ENCODE results near the gene NTRK3. TPM values are rescaled to one million over a fixed set of nuclear protein-coding genes. Genes with fewer than 3 reads are reported as not detected.
A peak's percentile ranks its signal among the peaks of the same experiment; 100 is the strongest.

The NTRK3 gene
- total RNA-seq, 1 donor from 2014 or later, result 11.8 TPM

GRCh38 chr15:88029696-88030095, 226.8 kb downstream of the NTRK3 start:
- DNase-seq (ENCODE audit: low spot score), result no peak

- no peak for DNase-seq (ENCODE audit: low spot score)
Observed at GRCh38 chr15:88028024-88028423, 228.5 kb downstream of the NTRK3 start.

GRCh38 chr15:88023914-88024313, 232.6 kb downstream of the NTRK3 start:
- no peak for DNase-seq (ENCODE audit: low spot score)

GRCh38 chr15:88022716-88023115, 233.8 kb downstream of the NTRK3 start:
- DNase-seq (ENCODE audit: low spot score), result no peak

GRCh38 chr15:88021601-88022000, 234.9 kb downstream of the NTRK3 start:
- DNase-seq (ENCODE audit: low spot score), result no peak

GRCh38 chr15:88020806-88021205, 235.7 kb downstream of the NTRK3 start:
- no peak for DNase-seq (ENCODE audit: low spot score)

GRCh38 chr15:88019656-88020055, 236.9 kb downstream of the NTRK3 start:
- no peak for DNase-seq (ENCODE audit: low spot score)

- no peak for DNase-seq (ENCODE audit: low spot score)
Observed at GRCh38 chr15:88018869-88019641, 237.5 kb downstream of the NTRK3 start.

- no peak for DNase-seq (ENCODE audit: low spot score)
Observed at GRCh38 chr15:88017753-88018152, 238.8 kb downstream of the NTRK3 start.

GRCh38 chr15:88016406-88016805, 240.1 kb downstream of the NTRK3 start:
- no peak for DNase-seq (ENCODE audit: low spot score)

GRCh38 chr15:88015228-88015860, 241.2 kb downstream of the NTRK3 start:
- peak; percentile 51 for DNase-seq (ENCODE audit: low spot score)

GRCh38 chr15:88014454-88015160, 241.9 kb downstream of the NTRK3 start:
- no peak for DNase-seq (ENCODE audit: low spot score)

- no peak for DNase-seq (ENCODE audit: low spot score)
Observed at GRCh38 chr15:88013111-88013510, 243.4 kb downstream of the NTRK3 start.

- no peak for DNase-seq (ENCODE audit: low spot score)
Observed at GRCh38 chr15:88012688-88013087, 243.9 kb downstream of the NTRK3 start.

GRCh38 chr15:88012233-88012632, 244.3 kb downstream of the NTRK3 start:
- DNase-seq (ENCODE audit: low spot score), result no peak

- DNase-seq (ENCODE audit: low spot score), result no peak
Observed at GRCh38 chr15:88011533-88011932, 245.0 kb downstream of the NTRK3 start.

GRCh38 chr15:88006146-88006545, 250.4 kb downstream of the NTRK3 start:
- DNase-seq (ENCODE audit: low spot score), result no peak

GRCh38 chr15:88004399-88004798, 252.1 kb downstream of the NTRK3 start:
- no peak for DNase-seq (ENCODE audit: low spot score)

GRCh38 chr15:88003541-88004327, 252.8 kb downstream of the NTRK3 start:
- no peak for DNase-seq (ENCODE audit: low spot score)

GRCh38 chr15:88002706-88003105, 253.8 kb downstream of the NTRK3 start:
- no peak for DNase-seq (ENCODE audit: low spot score)

- no peak for DNase-seq (ENCODE audit: low spot score)
Observed at GRCh38 chr15:87998630-87999029, 257.9 kb downstream of the NTRK3 start.

GRCh38 chr15:87986776-87987175, 269.8 kb downstream of the NTRK3 start:
- DNase-seq (ENCODE audit: low spot score), result no peak
